Epithelial cell of proximal tubule (primary cell): ENCODE measurements around the gene LRMDA. TPM values are rescaled to one million over a fixed set of nuclear protein-coding genes. Genes with fewer than 3 reads are reported as not detected.

ENCODE experiments used
- DNase-seq: peaks from one replicate; pipeline ENCODE4 v3.0.0-alpha.2; 2011; ENCODE audit warnings: low read depth
- H3K4me3 ChIP-seq: 2 replicates; pipeline ENCODE4 v1.5.1; 2011; ENCODE audit warnings: low read depth, mild to moderate bottlenecking, low read length
- CTCF ChIP-seq: conservative IDR thresholded peaks from 2 replicates; pipeline ENCODE4 v1.5.1; 2012; ENCODE audit warnings: low read depth, mild to moderate bottlenecking, low read length
- total RNA-seq: library from RNA; depleted of rRNA; stranded (reverse); fragments of >200 nt; gene quantifications from 2 replicates; pipeline ENCODE4 v1.2.3, GENCODE V29; 2015

Gene LRMDA
- total RNA-seq, 1 donor from 2014 or later = 0.75 TPM

GRCh38 chr10:75994357-75995040 lies 563.1 kb downstream of the LRMDA start:
- H3K4me3 ChIP-seq = no peak overlapping the region
- no peak for DNase-seq
- TF ChIP-seq CTCF = no peak

GRCh38 chr10:75995041-75995430 lies 563.6 kb downstream of the LRMDA start:
- no peak overlapping the region for H3K4me3 ChIP-seq
- no peak for TF ChIP-seq CTCF
- DNase-seq = no peak

- no peak overlapping the region for H3K4me3 ChIP-seq
- no peak for DNase-seq
- TF ChIP-seq CTCF = no peak
Observed at GRCh38 chr10:75995720-75996119, 564.3 kb downstream of the LRMDA start.

GRCh38 chr10:75999001-75999400 lies 567.6 kb downstream of the LRMDA start:
- H3K4me3 ChIP-seq = no peak overlapping the region
- DNase-seq = no peak
- TF ChIP-seq CTCF = no peak

- DNase-seq = no peak
- no peak overlapping the region for H3K4me3 ChIP-seq
- no peak for TF ChIP-seq CTCF
Observed at GRCh38 chr10:75999515-76000209, 568.2 kb downstream of the LRMDA start.

GRCh38 chr10:76000550-76000949 lies 569.1 kb downstream of the LRMDA start:
- DNase-seq = no peak
- H3K4me3 ChIP-seq = no peak overlapping the region
- TF ChIP-seq CTCF = no peak

- H3K4me3 ChIP-seq = no peak overlapping the region
- TF ChIP-seq CTCF = no peak
- no peak for DNase-seq
Observed at GRCh38 chr10:76001019-76001418, 569.6 kb downstream of the LRMDA start.
